Kidney tubule cell (primary cell): ENCODE results near the gene TANGO6.

Source experiments
- DNase-seq: peaks from one replicate; pipeline ENCODE4 v3.0.0-alpha.2; 2018; ENCODE audit warnings: low spot score

Gene TANGO6

GRCh38 chr16:68910051-68910450, 66.7 kb downstream of the TANGO6 start:
- no peak for DNase-seq

GRCh38 chr16:68915589-68915988, 72.3 kb downstream of the TANGO6 start:
- DNase-seq: no peak

- DNase-seq: no peak
Observed at GRCh38 chr16:68917541-68917940, 74.2 kb downstream of the TANGO6 start.

GRCh38 chr16:68920349-68920748, 77.0 kb downstream of the TANGO6 start:
- DNase-seq: no peak

- peak; percentile 97 for DNase-seq
Observed at GRCh38 chr16:68921637-68922036, 78.3 kb downstream of the TANGO6 start.

GRCh38 chr16:68923116-68923515, 79.8 kb downstream of the TANGO6 start:
- no peak for DNase-seq

GRCh38 chr16:68927018-68927417, 83.7 kb downstream of the TANGO6 start:
- DNase-seq: no peak

- DNase-seq: no peak
Observed at GRCh38 chr16:68931196-68931595, 87.9 kb downstream of the TANGO6 start.

GRCh38 chr16:68934402-68934801, 91.1 kb downstream of the TANGO6 start:
- DNase-seq: no peak

- no peak for DNase-seq
Observed at GRCh38 chr16:68935008-68935407, 91.7 kb downstream of the TANGO6 start.

GRCh38 chr16:68936736-68937631, 93.7 kb downstream of the TANGO6 start:
- peak; percentile 11 for DNase-seq

GRCh38 chr16:68939692-68940320, 96.5 kb downstream of the TANGO6 start:
- DNase-seq: no peak

- DNase-seq: no peak
Observed at GRCh38 chr16:68940816-68941215, 97.5 kb downstream of the TANGO6 start.

GRCh38 chr16:68943961-68944360, 100.6 kb downstream of the TANGO6 start:
- DNase-seq: no peak

- peak; percentile 83 for DNase-seq
Observed at GRCh38 chr16:68948230-68948910, 105.0 kb downstream of the TANGO6 start.

GRCh38 chr16:68951991-68952877, 108.9 kb downstream of the TANGO6 start:
- DNase-seq: peak; percentile 82

- DNase-seq: no peak
Observed at GRCh38 chr16:68954911-68955635, 111.7 kb downstream of the TANGO6 start.

GRCh38 chr16:68960910-68961309, 117.6 kb downstream of the TANGO6 start:
- no peak for DNase-seq

- DNase-seq: no peak
Observed at GRCh38 chr16:68961778-68962402, 118.6 kb downstream of the TANGO6 start.

- DNase-seq: no peak
Observed at GRCh38 chr16:68969338-68969737, 126.0 kb downstream of the TANGO6 start.

- DNase-seq: no peak
Observed at GRCh38 chr16:68972013-68972412, 128.7 kb downstream of the TANGO6 start.
